Inflammatory macrophage (primary cell): ENCODE data around the gene ZNF362.

ENCODE experiments used
- DNase-seq, 2 donors: peaks; one replicate each; pipeline ENCODE4 v3.0.0-alpha.2; 2020 to 2022

Gene ZNF362

GRCh38 chr1:33348676-33349080 is 92.4 kb downstream of the ZNF362 start:
- peak in 1 of 2 donors; percentile 44 for DNase-seq

DNA sequence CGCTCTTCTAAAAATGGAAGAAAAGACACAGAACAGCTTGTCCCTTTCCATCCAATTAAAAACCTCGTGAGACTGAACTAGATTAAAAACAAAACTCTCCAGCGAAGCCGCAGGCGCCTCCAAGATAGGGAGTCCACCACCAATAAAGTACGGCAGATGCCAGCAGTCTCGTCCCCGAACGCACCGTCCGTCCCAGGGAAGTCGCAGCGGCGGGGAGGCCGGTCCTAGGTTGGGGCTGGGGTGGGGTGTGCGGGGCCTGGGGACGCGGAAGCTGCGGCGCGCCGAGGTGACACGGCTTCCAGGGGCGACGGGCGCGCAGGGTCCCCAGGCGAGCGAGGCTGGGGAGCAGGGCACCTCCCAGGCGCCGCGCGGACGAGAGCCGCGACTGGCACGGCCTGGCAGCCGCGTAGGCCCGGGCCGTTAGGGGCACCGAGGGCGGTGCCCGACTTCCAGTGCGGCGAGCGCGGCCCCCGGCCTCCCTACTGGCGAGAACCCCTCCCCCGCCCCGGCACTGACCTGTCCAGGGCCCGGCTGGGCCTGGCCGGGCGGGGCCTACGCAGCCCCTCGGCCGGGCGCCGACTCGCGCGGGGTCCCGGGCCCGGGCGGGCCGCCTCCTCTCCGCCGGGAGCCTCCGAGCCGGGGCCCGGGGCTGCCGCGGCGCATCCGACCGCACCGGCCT is 92.9 kb downstream of the ZNF362 start:
- DNase-seq: peak in 1 of 2 donors; percentile 50

DNA sequence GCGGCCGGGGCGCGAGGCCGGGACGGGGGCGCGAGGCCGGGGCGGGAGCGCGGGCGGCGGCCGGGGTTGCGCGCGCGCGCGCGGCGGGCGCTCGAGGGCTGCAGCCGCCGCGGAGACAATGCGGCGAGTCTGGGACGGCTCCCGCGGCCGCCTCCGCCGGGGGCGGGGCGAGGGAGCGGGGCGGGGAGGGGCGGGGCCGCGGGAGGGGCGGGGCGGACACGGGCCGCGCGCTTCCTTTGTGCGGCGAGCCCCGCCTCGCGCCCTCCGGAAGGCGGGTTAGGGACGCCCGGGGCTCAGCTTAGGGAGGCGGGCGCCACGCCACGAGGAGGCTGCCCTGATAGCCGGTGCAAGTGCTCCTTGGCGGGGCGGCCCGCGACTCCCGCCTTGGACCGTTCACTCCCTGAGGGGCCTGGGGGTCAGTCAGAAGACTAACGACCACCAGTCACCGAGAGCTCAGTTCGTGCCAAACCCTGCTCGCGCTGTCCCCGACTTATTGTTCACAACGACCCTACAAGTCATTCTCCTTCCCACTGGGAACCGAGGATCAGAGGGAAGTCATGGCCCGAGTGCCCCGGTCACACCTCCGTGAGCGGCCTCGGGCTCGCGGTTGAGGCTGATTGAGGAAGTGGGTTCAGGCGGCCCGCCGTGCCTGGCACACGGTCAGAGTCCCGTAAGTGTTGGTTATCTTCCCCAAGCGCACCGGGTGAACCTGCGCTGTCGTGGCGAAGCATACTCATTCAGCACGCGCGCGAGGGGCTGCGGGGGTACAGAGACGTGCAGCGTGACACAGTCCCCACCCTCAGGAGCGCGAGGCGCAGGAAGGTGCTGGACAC is 93.7 kb downstream of the ZNF362 start:
- DNase-seq: peak; percentile 79 to 92
